ENCODE data around the gene ZBTB11. TPM values are rescaled to one million over a fixed set of nuclear protein-coding genes. Genes with fewer than 3 reads are reported as not detected.
A peak's percentile ranks its signal among the peaks of the same experiment; 100 is the strongest.

The ZBTB11 gene
- total and polyA plus RNA-seq, 2 of the 13 experiments (the other 11 are each of a cell fraction or from before 2014, with no cell fraction given): 5.9 to 18.1 TPM

GRCh38 chr3:101725890-101726275 lies 49.0 kb upstream of the ZBTB11 start:
- no peaks in the 10 kb centered on the region; a peak in 1 of 5 replicates for H3K27me3 ChIP-seq (ENCODE audit: control insufficient read depth in 1 of 2, insufficient read depth in 2 of 2, low read length in 2 of 2)
- no peak for TF ChIP-seq HMG20A (CRISPR knock-in tag; IDR thresholded peaks at IDR 0.05; ENCODE audit: borderline replicate concordance)
- TF ChIP-seq ZBTB3 (CRISPR knock-in tag; IDR thresholded peaks at IDR 0.05; ENCODE audit: borderline replicate concordance, low read depth): no peak
- no peak for TF ChIP-seq ZNF574 (CRISPR knock-in tag; IDR thresholded peaks at IDR 0.05)
- no peak for TF ChIP-seq ZNF136 (CRISPR knock-in tag; IDR thresholded peaks at IDR 0.05; ENCODE audit: low read depth)
- no peak for TF ChIP-seq ZNF749 (CRISPR knock-in tag; IDR thresholded peaks at IDR 0.05; ENCODE audit: borderline replicate concordance)
- no peak for TF ChIP-seq ZNF674 (CRISPR knock-in tag; IDR thresholded peaks at IDR 0.05; ENCODE audit: low read depth)
- TF ChIP-seq HOXA7 (CRISPR knock-in tag; IDR thresholded peaks at IDR 0.05): no peak
- no peak for TF ChIP-seq CCAR2 (optimal IDR thresholded peaks at IDR 0.05; ENCODE audit: low read depth, low read length)
- no peak for TF ChIP-seq CSRNP2 (CRISPR knock-in tag; conservative IDR thresholded peaks at IDR 0.05; ENCODE audit: low read depth)
- H3K4me2 ChIP-seq (ENCODE audit: low read depth, low read length): peak overlapping the region; percentile 78
- H3K9ac ChIP-seq (ENCODE audit: insufficient read depth, low read depth, low read length): peak overlapping the region; percentile 65
- TSS peak; percentile 56 for BruUV-seq (replicated peaks)
- H3K4me3 ChIP-seq (replicated peaks in 1 of 3; ENCODE audit: insufficient read depth in 1 of 3, low read depth in 2 of 3, low read length in 3 of 3): peak overlapping the region; percentile 81 to 86 (median 82); a peak in 4 of 6 replicates
- WGBS (ENCODE audit: low lambda C conversion rate): 61% methylated on average over 3 of the region's 3 CpGs
- H3K27ac ChIP-seq (ENCODE audit: extremely low read length, insufficient read depth, low read length): no peak overlapping the region
- DNase-seq (ENCODE audit: low spot score) (no peak), ATAC-seq (no peak), FAIRE-seq (no peak)
- ChIA-PET CTCF (ENCODE audit: low intra/inter-chr PET ratio, low total read pairs) (no interaction called here), POLR2A (no interaction called here)
- H4K20me1 ChIP-seq (ENCODE audit: insufficient read depth, low read length): no peaks in the 10 kb centered on the region
- H3K36me3 ChIP-seq (replicated peaks in 1 of 2; ENCODE audit: control insufficient read depth in 1 of 2, insufficient read depth in 2 of 2, low read length in 2 of 2): peaks cover 0 to 6% of the 10 kb centered on the region in 2 experiments; a peak in 2 of 5 replicates
- H3K4me1 ChIP-seq (ENCODE audit: insufficient read depth, low read length): peaks cover 26% of the 10 kb centered on the region
- H3K79me2 ChIP-seq (ENCODE audit: insufficient read depth, low read length): no peaks in the 10 kb centered on the region
- intact Hi-C loops (cut with micrococcal nuclease; ENCODE audit: unreplicated experiment) (loop anchor here (2.0 kb wide), 1 partner anchor 39 kb away; the partner anchor contains the start of gene RPL24), in situ Hi-C loops (cut with HindIII; ENCODE audit: extremely low pct_ligation_motif_present, low pct_unique_long_range_greater_than_20kb) (no loop called here)
- no peaks in the 10 kb centered on the region for H3K9me3 ChIP-seq (ENCODE audit: low read length)
- no peak overlapping the region for H2AFZ ChIP-seq (ENCODE audit: low read length)

Data from HepG2 (cell line).